CD4-positive, alpha-beta T cell treated with Interleukin-15 for 1 hour (primary cell): ENCODE results near the gene RCE1.

Source experiments
- DNase-seq: peaks from one replicate; pipeline ENCODE4 v3.0.0-alpha.2; 2020

RCE1 gene

GRCh38 chr11:66845143-66845875 lies 2.1 kb downstream of the RCE1 start:
- DNase-seq = no peak

- no peak for DNase-seq
Observed at GRCh38 chr11:66845876-66846212, 2.6 kb downstream of the RCE1 start.

GRCh38 chr11:66846671-66847091 lies 3.4 kb downstream of the RCE1 start:
- DNase-seq = no peak

- no peak for DNase-seq
Observed at GRCh38 chr11:66847461-66848232, 4.4 kb downstream of the RCE1 start.

GRCh38 chr11:66848671-66849500 lies 5.6 kb downstream of the RCE1 start:
- no peak for DNase-seq

- no peak for DNase-seq
Observed at GRCh38 chr11:66849501-66850234, 6.4 kb downstream of the RCE1 start.

- DNase-seq = no peak
Observed at GRCh38 chr11:66850235-66850587, 7.0 kb downstream of the RCE1 start.

- no peak for DNase-seq
Observed at GRCh38 chr11:66850588-66851238, 7.5 kb downstream of the RCE1 start.

GRCh38 chr11:66851239-66851596 lies 8.0 kb downstream of the RCE1 start:
- no peak for DNase-seq

- DNase-seq = peak; percentile 33
Observed at GRCh38 chr11:66851698-66852465, 8.6 kb downstream of the RCE1 start.

GRCh38 chr11:66852466-66853241 lies 9.4 kb downstream of the RCE1 start:
- DNase-seq = peak; percentile 5

GRCh38 chr11:66853242-66854229 lies 10.3 kb downstream of the RCE1 start:
- DNase-seq = peak; percentile 10

GRCh38 chr11:66854231-66854661 lies 11.0 kb downstream of the RCE1 start:
- peak; percentile 5 for DNase-seq

- no peak for DNase-seq
Observed at GRCh38 chr11:66854729-66855211, 11.5 kb downstream of the RCE1 start.

GRCh38 chr11:66855574-66856495 lies 12.6 kb downstream of the RCE1 start:
- peak; percentile 84 for DNase-seq

GRCh38 chr11:66856496-66857233 lies 13.4 kb downstream of the RCE1 start, which contains the start of gene LRFN4:
Gene LRFN4 (plus strand): TSS chr11:66857064. CDS start chr11:66857745, 681 bp downstream.
- peak; percentile 71 for DNase-seq

- no peak for DNase-seq
Observed at GRCh38 chr11:66857234-66857926, 14.1 kb downstream of the RCE1 start.
